ENCODE data around the gene VMAC. TPM values are rescaled to one million over a fixed set of nuclear protein-coding genes. Genes with fewer than 3 reads are reported as not detected.
A peak's percentile ranks its signal among the peaks of the same experiment; 100 is the strongest.

VMAC gene
- total and polyA plus RNA-seq, 2 donors (not counting 3 experiments of a cell fraction or from before 2014, with no cell fraction given) = 4.7 to 6.9 TPM

GRCh38 chr19:5916181-5916708 is 11.6 kb downstream of the VMAC start:
- CTCF ChIA-PET = interaction anchor here (0.5 kb wide), 1 partner anchor 161 kb away, joined by 3 read pairs; no protein-coding TSS in a partner anchor
- Histone ChIP-seq H3K9me1 (replicated peaks; ENCODE audit: control insufficient read depth, extremely low read depth, insufficient read depth, low read length) (no peaks in the 10 kb centered on the region), H3K36me3 (ENCODE audit: control insufficient read depth in 2 of 2, extremely low read depth in 1 of 2, insufficient read depth in 2 of 2, low read length in 2 of 2) (peaks cover 7 to 17% of the 10 kb centered on the region in 2 experiments), H4K20me1 (replicated peaks; ENCODE audit: control insufficient read depth, extremely low read depth, insufficient read depth, low read length) (no peaks in the 10 kb centered on the region), H3K79me2 (ENCODE audit: control insufficient read depth, insufficient read depth, low read length) (no peaks in the 10 kb centered on the region), H2AFZ (ENCODE audit: low read depth, low read length) (no peak overlapping the region), H3K27me3 (ENCODE audit: control insufficient read depth in 2 of 2, insufficient read depth in 2 of 2, low read length in 2 of 2) (no peaks in the 10 kb centered on the region), H3K4me3 (replicated peaks in 1 of 3; ENCODE audit: insufficient read depth in 1 of 3, low read depth in 1 of 3, low read length in 3 of 3) (no peak overlapping the region), H3K4me1 (ENCODE audit: control insufficient read depth, extremely low read depth, insufficient read depth, low read length) (no peaks in the 10 kb centered on the region), H3K9ac (replicated peaks; ENCODE audit: extremely low read depth, insufficient read depth, low read length) (no peak overlapping the region), H3K27ac (ENCODE audit: insufficient read depth, low read depth, low read length) (no peak overlapping the region), H3K4me2 (ENCODE audit: insufficient read depth, low read length) (no peak overlapping the region), H3K9me3 (replicated peaks; ENCODE audit: control insufficient read depth, insufficient read depth, low read length) (no peaks in the 10 kb centered on the region)
- FAIRE-seq (no peak), DNase-seq (ENCODE audit: low read depth, low spot score) (no peak)
- intact Hi-C loops (cut with micrococcal nuclease) (no loop called here), dilution Hi-C loops (cut with MboI; ENCODE audit: extremely low pct_ligation_motif_present, low sequenced_read_pairs) (no loop called here)
- POLR2A ChIA-PET = no interaction called here
- BruUV-seq (replicated peaks) = TSS peak; percentile 53
- TF ChIP-seq CTCF (IDR thresholded peaks at IDR 0.05; ENCODE audit: extremely low read depth in 1 of 2, insufficient read depth in 1 of 2, low read depth in 1 of 2, low read length in 2 of 2) (no peak), MYC (IDR thresholded peaks at IDR 0.05; ENCODE audit: low read depth, low read length) (no peak), POLR2A (IDR thresholded peaks at IDR 0.05; ENCODE audit: low read depth, low read length) (no peak), JUN (IDR thresholded peaks at IDR 0.05; ENCODE audit: borderline replicate concordance, insufficient read depth, insufficient read length, low read depth) (no peak), FOS (IDR thresholded peaks at IDR 0.05; ENCODE audit: borderline replicate concordance, insufficient read depth, low read length) (no peak), EZH2 (IDR thresholded peaks at IDR 0.05; ENCODE audit: borderline replicate concordance, low read depth, low read length, severe bottlenecking) (no peak), POLR2AphosphoS5 (IDR thresholded peaks at IDR 0.05; ENCODE audit: insufficient read depth, low read depth, low read length) (no peak)
- TF ChIP-seq, protein P1, sequence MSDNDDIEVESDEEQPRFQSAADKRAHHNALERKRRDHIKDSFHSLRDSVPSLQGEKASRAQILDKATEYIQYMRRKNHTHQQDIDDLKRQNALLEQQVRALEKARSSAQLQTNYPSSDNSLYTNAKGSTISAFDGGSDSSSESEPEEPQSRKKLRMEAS (IDR thresholded peaks at IDR 0.05; ENCODE audit: insufficient read depth, insufficient read length) = no peak
